ENCODE measurements around the gene TRIM28.
"Not testable (repeated sequence)": the region's sequence is repeated elsewhere in the genome, so short reads cannot be mapped to it uniquely, and the experiment has no call there.

The TRIM28 gene

DNA sequence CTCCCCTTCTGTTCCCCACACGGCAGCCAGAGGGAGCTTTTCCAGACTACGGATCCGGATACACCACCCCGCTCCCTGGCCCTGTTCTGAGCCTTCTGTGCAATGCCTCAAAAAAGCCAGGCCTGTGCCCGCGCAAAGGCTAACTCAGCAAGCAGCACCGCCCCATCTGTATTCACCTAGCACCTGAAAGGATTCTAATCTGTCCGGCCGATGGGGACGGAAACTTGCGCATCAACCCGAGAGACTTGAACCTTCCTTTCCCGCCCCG is 24.8 kb upstream of the TRIM28 start:
- peak; percentile 82 for DNase-seq (ENCODE audit: low spot score)

DNA sequence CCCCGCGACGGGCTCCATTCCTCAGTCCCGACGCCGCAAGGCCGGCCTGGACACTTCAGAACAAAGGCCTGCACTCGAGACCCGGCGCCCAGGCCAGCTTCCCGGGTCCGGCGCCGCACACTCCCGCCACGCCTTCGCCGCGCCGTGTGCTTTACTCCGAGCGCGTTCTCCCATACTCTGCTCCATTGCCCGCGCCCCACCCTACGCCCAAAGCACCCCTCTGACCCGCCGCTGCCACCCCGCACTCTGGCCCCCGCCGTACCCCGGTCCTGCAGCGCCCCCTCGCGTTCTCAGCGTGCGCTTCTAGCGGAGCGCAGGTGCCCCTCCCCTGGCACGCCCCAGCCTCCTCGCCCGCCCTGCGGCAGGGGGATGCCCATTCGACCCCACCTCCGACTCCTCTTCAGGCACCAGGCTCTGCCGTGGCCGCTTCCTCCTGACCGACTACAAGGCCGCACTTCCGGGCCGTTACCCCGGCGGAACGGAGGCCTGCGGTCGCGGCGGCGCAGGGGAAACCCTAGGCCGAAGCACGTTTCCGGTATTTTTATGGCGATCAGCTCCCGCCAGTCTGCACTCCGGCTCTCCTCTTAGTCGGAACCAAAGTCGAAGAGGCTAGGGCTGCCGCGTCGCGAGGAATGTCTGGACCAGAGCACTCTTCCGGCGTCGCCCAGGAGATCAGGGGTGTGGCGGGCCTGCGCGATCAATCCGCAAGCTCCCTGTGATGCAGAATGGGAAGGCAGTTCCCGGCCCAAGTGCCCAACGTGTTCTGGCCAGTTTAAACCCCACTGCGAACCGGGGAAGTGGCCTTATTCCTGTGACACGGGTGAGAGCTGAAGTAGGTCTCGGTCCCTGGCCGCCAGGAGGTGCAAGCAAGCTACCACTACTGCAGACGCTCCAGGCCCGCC is 24.3 kb upstream of the TRIM28 start, which contains the start of gene ZBTB45:
Gene ZBTB45 (minus strand): TSS at position 456 of the 902 bp plus-strand sequence. CDS start 2,137 bp downstream, outside the sequence.
- DNase-seq (ENCODE audit: low spot score): peak; percentile 91

DNA sequence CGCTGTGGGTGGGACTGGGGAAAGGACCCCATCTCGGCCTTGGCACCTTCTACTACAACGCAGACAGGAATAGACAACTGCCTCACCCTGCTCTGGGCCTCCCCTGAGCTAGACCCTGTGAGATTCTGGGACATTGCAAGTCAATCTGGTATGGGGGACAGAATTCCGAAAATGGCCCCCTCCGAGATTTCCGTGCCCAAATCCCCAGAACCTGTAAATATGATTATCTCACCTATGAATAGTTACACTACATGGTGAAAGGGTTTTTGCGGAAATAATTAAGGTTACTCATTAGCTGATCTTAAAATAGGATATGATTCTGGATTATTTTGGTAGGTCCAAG is 23.6 kb upstream of the TRIM28 start:
- no peak for DNase-seq (ENCODE audit: low spot score)

DNA sequence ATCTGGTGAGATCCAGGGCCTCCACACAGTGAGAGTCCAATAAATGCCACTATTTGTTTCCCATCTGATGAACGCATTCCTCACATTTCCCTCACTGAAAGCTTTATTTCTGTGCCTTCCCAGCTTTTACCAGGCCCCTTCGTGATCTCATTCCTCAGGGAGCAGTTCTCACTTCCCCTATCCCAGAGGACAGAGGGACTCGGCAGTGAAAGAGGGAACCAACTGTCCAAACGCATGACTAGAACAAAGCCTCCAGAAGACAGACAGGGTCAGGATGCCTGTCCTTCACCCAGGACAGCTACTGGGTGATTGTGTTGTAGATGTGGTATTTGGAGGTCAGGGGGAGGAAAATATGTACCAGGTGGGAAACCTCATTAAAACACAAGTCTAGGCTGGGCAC is 22.2 kb upstream of the TRIM28 start:
- no peak for DNase-seq (ENCODE audit: low spot score)

DNA sequence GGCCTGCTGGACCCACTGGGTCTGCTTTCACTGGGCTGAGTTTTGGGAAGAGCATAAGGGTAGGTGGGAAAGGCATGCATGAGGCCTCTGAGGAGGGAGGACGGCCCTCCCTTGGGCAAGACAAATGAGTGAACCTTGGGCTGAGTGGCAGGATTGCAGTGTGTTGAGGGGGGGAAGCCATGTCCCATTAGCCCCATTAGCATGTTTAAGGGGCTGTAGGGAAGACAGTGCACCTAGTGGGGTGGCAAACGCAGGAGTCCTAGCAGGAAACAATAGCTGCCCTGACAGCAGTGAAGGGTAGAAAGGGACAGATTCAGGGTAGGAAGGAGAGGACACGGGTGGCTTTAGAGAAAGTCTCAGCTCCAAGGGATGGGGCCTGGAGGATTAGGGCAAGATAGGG is 21.2 kb upstream of the TRIM28 start:
- DNase-seq (ENCODE audit: low spot score): no peak

DNA sequence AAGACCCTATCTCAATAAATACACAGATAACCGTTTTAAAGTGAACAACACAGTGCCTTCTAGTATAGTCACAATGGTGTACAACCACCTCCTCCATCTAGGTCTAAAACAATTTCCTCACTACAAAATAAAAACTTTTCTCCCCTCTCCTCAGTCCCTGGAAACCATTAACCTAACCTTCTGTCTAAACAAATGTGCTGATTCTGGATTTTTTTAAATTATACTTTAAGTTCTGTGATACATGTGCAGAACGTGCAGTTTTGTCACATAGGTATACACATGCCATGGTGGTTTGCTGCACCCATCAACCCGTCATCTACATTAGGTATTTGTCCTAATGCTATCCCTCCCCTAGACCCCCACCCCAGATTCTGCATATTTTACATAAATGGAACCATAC is 14.5 kb upstream of the TRIM28 start:
- no peak for DNase-seq (ENCODE audit: low spot score)

DNA sequence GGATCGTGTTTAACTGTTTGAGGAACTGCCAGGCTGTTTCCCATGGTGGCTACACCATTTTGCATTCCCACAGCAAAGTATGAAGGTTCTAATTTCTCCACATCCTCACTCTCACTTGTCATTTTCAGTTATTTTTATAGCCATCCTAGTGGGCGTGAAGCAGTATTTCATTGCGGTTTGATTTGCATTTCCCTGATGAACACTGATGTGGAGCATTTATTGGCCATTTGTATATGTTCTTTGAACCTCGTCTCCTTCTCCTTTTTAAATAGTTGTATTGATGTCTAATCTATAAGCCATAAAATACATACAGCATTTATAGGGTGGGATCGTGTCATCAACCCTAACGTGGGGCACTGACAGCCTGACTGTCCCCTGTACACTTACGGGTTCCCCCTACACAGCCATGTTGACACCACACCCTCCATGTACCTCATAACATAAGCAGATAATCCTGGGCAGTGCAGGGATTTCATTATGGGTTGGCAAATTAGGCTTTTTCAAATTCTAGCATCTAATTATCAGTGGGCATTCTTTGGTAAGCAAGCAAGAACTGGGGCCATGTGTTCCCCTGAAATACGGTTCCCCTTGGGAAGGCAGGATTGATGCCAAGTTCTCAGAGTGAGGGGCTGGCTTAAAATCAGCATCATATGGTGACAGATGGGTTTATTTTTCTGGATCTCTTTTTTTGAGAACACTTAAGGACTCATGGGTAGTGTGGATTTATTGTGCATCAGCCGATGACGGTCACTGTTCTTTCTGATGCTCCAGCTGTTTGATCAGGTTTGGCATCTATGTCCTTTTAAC is 12.6 kb upstream of the TRIM28 start:
- DNase-seq (ENCODE audit: low spot score): no peak

DNA sequence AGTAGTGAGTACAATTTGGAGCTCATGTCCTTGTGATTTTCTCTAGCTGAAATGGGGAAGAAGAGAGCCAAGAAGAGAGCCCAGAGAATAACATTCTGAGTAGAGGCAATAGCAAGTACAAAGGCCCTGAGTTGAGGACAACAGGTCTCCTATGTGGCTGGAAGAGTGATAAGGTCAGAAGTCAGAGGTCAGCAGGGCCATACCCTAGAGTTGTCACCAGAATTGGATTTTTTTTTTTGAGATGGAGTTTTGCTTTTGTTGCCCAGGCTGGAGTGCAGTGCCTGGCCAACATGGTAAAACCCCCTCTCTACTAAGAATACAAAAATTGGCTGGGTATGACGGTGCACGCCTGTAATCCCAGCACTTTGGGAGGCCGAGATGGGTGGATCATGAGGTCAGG is 8.0 kb upstream of the TRIM28 start:
- no peak for DNase-seq (ENCODE audit: low spot score)

DNA sequence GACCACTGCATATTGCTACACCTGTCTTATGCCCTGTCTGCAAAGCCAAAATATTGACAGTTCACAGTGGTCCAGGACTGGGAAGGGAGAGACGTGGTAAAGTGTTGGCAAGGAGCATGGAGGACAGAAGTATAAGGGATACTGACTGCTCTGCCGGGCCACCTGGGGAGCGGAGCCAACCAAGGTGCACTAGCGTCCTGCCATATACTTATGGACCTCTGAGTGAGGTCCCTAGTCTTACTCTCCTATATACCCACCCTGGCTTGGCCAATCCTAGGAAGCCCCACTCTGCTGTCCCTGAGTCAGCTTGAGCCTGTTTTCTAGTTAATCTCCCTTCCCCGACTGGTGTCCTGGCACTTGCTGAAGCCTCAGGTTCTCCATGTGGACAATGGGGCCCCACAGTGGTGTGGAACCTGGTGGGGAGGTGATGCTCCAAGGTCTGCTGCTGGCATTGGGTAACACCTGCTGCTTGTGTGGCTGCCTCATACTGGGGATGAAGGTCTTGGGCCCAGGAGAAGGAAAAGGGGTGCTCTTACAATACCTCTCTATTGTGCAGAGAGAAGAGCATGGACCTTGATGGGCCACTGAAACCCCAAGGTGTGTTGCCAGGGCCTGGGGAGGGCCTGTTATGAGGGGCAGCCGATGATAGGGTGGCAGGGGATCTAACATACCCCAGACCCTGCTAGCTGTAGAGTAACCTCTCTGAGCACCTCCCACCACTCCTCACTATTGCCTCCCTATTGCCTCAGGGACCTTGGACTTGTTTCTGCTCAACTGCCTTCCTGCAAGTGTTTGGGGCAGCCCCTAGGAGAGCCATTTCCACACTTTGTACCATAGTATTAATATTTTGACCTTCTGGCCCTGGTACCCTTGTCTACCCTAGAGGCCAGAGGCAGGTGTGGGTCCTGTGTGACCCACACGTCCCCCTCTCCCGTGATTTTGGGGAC is 6.7 kb upstream of the TRIM28 start:
- DNase-seq (ENCODE audit: low spot score): no peak

DNA sequence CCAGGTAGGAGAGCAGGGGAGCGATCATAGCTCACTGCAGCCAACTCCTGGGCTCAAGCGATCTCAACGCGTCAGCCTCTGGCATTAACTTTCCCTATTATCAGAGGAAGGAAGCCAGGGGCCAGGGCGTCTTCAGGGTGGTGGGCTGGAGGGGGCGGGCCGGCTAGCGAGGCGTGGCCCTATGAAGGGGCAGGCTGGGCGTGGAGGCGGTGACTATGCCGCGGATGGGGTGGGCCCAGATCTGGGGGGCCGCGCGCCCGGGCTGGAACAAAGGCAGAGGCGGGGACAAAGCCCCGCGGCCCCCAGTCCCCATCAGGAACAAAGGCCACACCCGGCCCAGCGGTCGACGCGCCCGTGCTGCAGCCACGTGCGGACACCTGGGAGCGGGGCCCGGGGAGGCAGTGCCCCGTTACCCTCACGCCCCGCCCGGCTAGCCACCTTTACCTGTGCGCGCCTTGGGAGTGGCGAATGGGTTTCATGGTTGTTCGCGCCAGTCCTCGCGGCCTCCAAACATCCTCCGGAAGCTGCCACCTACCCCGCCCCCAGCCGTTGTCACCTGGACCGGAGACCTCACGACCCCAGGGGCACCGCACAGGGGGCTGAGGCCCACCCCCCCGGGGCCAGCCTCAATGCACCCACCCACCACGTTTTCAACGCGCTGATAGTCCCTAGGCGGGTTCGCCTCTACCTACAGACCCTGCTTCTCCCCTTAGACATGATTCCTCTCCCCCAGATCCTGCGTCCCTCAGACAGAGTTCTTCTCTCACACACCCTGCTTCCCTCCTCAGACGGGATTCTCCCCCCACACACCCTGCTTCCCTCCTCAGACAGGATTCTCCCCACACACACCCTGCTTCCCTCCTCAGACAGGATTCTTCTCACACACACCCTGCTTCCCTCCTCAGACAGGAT is 5.4 kb upstream of the TRIM28 start:
- peak; percentile 8 for DNase-seq (ENCODE audit: low spot score)

DNA sequence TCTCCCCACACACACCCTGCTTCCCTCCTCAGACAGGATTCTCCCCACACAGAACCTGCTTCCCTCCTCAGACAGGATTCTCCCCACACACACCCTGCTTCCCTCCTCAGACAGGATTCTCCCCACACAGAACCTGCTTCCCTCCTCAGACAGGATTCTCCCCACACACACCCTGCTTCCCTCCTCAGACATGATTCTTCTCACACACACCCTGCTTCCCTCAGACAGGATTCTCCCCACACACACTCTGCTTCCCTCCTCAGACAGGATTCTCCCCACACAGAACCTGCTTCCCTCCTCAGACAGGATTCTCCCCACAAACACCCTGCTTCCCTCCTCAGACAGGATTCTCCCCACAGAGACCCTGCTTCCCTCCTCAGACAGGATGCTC is 4.7 kb upstream of the TRIM28 start:
- not testable (repeated sequence) for DNase-seq (ENCODE audit: low spot score)

DNA sequence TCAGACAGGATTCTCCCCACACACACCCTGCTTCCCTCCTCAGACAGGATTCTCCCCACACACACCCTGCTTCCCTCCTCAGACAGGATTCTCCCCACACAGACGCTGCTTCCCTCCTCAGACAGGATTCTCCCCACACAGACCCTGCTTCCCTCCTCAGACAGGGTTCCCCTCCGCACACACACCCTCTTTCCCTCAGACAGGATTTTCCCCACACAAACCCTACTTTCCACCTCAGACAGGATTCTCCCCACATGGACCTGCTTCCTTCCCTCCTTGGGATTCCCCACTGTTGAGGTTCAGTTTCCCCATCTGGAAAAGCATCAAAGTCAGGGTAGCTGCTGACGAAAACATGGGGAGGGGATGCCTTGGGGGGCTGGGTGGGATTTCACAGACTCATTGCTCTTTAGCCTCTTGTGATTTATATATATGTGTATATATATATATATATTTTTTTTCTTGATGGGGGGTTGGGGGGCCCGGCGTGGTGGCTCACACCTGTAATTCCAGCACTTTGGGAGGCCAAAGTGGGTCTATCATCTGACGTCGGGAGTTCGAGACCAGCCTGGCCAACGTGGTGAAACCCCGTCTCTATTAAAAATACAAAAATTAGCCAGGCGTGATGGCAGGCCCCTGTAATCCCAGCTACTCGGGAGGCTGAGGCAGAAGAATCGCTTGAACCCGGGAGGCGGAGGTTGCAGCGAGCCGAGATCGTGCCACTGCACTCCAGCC is 1.1 kb upstream of the TRIM28 start:
- not testable (repeated sequence) for DNase-seq (ENCODE audit: low spot score)

DNA sequence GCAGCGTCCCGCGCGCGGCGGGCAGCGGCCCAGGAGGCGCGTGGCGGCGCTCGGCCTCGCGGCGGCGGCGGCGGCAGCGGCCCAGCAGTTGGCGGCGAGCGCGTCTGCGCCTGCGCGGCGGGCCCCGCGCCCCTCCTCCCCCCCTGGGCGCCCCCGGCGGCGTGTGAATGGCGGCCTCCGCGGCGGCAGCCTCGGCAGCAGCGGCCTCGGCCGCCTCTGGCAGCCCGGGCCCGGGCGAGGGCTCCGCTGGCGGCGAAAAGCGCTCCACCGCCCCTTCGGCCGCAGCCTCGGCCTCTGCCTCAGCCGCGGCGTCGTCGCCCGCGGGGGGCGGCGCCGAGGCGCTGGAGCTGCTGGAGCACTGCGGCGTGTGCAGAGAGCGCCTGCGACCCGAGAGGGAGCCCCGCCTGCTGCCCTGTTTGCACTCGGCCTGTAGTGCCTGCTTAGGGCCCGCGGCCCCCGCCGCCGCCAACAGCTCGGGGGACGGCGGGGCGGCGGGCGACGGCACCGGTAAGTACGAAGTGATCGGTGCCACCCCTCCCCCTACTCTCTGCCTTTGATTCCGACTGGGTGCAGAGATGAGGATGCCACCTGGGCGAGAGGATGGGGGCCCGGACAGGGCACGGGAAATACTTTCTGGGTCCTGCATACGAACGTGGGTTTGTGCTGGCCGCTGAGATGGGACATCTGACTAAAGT is 874 bp downstream of the TRIM28 start:
- peak; percentile 94 for DNase-seq (ENCODE audit: low spot score)

DNA sequence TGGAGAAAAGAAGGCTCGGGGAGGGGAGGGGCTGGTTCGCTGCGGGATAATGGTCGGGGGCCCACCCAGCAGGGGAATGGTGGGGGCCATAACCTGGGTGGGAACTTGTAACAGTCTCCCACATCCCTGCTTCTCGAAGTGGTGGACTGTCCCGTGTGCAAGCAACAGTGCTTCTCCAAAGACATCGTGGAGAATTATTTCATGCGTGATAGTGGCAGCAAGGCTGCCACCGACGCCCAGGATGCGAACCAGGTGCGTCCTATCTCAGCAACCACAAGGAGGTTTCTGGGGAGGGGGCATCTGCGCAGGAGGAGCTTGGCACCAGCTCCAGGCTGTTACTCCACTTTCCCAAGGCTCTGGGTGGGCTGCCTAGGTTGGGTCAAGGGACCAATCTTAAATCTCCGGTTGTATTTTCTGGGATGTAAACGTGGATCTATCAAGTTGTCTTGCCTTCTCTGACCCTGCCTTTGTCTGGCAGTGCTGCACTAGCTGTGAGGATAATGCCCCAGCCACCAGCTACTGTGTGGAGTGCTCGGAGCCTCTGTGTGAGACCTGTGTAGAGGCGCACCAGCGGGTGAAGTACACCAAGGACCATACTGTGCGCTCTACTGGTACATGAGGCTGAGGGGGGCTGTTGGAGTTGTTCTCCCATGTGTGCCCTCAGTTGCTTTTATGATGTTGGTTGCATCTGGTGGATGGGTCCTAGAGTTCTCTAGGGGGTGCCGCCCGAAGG is 1.6 kb downstream of the TRIM28 start:
- no peak for DNase-seq (ENCODE audit: low spot score)

DNA sequence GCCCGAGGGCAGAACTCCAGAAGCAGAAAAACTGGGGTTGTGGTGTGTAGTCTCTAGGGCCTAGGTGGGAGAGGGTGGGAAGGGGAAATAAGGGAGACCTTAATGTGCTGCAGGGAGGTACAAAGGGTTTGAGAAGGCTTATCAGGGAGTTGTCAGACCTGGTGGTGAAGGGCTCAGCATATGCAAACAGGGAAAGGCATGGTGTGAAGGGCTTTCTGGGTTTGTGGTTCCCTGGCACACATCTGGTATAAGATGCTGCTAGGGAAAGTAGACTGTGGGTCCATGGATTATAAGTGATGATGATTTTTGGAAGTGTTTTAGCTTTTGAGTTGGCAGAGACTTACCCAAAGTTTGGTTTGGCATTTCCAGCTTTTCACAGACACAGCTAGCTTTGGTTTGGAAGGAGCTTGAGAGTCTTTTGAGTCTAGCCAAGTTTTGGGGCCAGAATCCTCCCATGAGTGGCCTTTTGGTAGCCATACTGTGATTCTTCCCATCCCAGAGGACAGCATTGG is 2.2 kb downstream of the TRIM28 start:
- DNase-seq (ENCODE audit: low spot score): no peak

DNA sequence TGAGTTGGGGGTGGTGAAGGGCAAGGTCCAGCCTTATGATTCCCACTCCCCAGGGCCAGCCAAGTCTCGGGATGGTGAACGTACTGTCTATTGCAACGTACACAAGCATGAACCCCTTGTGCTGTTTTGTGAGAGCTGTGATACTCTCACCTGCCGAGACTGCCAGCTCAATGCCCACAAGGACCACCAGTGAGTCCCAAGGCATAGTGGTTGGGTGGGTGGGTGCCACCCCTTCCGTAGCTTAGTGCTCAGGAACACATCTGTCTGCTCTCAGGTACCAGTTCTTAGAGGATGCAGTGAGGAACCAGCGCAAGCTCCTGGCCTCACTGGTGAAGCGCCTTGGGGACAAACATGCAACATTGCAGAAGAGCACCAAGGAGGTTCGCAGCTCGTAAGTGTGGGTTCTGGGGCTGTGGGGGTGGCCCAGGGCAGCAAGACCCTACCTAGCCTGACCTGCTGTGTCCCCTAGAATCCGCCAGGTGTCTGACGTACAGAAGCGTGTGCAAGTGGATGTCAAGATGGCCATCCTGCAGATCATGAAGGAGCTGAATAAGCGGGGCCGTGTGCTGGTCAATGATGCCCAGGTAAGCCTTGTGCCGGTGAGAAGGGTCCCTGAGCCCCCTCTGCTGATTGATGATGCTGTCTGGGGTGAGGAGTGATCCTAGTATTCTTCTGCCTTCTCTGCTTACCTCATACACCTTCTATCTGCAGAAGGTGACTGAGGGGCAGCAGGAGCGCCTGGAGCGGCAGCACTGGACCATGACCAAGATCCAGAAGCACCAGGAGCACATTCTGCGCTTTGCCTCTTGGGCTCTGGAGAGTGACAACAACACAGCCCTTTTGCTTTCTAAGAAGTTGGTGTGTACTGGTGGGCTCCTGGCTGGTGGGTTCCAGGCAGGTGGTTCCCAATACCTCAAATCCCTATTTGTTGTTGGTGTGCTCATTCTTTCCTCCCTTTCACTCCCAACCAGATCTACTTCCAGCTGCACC is 3.8 kb downstream of the TRIM28 start:
- DNase-seq (ENCODE audit: low spot score): no peak

DNA sequence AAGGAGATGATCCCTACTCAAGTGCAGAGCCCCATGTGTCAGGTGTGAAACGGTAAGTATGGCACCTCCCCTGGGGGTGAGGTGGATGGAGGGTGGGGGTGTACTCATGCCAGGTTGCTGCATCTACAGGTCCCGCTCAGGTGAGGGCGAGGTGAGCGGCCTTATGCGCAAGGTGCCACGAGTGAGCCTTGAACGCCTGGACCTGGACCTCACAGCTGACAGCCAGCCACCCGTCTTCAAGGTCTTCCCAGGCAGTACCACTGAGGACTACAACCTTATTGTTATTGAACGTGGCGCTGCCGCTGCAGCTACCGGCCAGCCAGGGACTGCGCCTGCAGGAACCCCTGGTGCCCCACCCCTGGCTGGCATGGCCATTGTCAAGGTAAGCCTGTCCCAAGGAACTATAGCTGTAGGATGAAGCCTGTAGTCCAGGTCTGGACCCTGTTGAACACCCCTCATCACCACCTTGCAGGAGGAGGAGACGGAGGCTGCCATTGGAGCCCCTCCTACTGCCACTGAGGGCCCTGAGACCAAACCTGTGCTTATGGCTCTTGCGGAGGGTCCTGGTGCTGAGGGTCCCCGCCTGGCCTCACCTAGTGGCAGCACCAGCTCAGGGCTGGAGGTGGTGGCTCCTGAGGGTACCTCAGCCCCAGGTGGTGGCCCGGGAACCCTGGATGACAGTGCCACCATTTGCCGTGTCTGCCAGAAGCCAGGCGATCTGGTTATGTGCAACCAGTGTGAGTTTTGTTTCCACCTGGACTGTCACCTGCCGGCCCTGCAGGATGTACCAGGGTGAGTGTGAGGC is 5.2 kb downstream of the TRIM28 start:
- DNase-seq (ENCODE audit: low spot score): no peak
